Stimulated activated CD8-positive, alpha-beta memory T cell treated with anti-CD3 and anti-CD28 coated beads, Interleukin-2, amount 100 ng/mL, for 48 hours (primary cell): ENCODE measurements around the gene AP2M1.

ENCODE experiments used
- DNase-seq, 2 donors: peaks; one replicate each; pipeline ENCODE4 v3.0.0-alpha.2; 2020; ENCODE audit warnings: low read depth in 2 of 2

AP2M1 gene

DNA sequence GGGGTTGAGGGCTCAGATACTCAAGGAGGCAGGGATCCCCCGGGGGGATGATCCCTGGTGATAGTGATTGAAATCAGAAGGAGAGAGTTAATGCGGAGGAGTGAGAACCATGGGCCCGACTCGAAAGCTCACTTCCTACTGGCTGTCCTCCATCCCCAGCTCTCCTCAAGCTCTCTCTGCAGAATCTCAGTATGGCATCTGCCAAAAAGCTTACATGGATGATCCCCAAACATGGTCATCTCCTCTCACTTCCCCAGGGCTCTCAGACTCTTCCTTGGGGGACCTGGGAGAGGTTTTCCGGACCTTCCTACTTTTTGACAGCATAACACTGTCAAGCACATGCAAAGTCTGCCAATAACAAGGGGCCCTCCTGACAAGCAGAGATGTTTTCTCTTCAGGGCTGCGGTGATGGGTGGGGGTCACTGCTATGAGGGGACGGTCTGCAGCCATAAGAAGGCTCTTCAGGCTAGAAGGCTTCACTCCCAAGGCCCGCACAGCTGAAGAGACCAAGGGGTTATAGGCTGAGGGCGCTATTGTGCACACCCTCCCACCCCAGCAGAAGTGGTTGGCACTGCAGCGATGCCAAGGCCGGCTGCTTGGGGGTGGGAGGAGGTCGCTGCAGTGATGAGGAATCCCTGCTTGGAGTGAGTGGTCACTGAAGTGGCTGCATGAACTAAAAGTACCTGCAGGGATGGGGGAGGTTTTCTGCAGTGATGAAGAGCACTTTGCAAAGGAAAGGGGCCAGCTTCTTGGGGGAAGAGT is 53.9 kb downstream of the AP2M1 start:
- no peak for DNase-seq

DNA sequence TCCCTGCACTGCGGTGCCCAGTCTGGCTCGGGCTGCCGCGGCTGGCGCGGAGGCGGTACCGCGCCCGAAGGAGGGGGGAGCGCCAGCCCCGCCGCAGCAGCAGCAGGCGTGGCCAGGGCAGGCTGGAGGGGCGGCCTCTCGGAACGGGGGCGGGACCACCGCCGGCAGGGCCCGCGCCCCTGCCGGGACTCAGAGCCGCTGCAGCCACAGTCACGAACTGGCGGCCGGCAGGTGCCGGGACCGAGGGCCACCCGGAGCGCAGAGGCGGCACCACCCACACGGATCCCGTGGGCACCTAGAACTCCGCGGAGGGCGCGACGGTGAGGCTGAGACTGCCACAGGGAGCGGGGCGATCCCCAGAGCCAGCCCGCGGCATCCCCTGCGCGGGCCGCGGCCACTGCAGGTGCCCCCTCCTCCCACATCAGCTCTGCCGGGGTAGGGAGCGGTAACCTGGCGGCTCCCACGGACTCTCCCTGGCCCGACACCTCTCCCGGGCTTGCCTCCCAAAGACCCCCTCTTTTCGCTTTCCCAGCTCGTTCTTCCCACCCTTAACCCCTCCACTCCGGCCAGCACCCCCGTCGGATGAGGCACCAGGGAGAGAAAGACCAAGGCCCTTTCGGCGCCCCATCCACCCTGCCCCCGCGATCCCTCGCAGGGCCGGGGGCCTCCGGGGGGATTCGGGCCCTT is 54.9 kb downstream of the AP2M1 start, which contains the start of gene VWA5B2:
TSS of gene VWA5B2 (plus strand) at position 192 of the 687 bp plus-strand sequence. CDS start 944 bp downstream, outside the sequence.
- peak; percentile 60 to 67 for DNase-seq

DNA sequence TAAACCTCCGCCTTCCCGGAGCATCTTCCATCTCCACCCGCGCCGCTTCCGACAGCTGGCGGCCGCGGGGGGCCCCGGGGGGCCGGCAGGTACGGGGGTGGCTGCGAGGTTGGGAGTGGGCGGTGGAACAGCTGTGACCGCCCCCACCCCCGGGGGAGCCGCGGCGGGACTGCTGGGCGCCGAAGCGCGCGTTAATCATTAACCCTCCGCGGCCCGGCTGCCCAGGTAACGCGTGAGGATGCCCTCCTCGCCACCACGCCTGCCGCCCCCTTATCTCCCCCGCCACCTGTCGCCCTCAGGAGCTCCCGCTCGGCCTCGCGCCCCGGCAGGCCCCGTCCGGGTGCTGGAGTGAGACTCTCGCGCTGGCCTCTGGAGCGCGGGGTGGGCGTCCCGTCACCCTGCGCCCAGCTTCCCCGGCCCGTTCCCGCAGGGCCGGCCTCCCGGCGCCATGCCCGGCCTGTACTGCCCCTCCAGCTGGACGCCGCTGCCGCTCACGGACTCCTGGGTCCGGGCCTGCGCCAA is 55.5 kb downstream of the AP2M1 start:
- DNase-seq = no peak

DNA sequence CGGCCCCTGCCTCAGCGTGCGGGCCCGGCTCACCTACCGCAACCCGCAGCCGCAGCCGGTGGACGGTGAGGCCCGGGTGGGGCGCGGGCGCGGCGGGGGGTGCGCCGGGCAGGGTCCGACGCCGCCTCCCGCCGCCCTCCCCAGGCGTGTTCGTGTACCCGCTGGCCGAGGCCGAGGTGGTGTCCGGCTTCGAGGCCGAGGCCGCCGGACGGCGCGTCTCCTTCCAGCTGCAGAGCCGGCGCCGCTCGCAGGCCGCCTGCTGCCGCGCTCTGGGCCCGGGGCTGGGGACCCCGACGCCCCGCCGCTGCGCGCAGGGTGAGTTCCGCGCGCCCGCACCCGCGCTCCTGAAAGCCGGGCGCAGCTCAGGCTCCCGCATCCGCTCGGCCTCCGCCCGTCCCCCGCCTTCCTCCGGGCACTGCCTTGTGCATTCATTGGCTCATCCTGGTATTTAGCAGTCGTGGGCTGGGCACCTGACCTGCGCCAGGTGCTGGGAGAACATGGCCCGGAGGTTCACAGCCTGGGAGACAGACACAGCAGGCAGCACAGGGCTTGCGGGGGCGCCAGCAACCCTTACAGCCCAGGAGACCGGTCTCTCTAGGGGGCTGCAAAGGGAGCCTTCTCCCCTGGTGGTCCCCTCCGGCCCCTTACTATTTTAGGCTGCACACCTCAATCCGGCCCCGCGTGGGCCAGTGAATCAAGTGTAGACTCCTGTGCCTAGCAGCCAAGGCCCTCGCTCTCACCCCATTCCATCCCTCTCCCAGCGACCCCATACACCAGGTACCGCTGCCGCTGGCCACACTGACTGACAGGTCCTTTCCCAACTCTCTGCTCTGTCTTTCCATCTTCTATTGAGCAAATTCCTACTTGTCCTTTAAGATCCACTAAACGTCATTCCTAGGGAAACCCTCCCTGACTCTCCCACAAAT is 56.2 kb downstream of the AP2M1 start:
- no peak for DNase-seq

DNA sequence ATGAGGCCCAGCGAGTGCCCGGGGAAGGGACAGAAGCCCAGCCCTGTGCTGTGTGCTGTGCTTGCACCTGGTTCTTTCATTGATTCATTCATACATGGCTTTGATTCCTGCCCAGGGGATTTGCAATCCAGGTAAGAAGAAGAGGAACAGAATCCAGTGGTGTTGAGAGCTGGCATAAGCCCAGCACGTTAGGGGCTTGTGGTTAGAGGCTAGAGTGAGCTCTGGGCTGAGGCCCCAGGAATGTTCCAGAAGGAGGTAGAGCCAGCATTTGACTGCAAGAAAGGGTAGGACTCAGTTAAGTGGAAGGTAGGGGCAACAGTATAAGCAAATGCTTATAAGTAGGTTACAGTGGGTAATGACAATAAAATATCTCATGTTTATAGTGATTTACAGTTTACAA is 57.0 kb downstream of the AP2M1 start:
- no peak for DNase-seq

DNA sequence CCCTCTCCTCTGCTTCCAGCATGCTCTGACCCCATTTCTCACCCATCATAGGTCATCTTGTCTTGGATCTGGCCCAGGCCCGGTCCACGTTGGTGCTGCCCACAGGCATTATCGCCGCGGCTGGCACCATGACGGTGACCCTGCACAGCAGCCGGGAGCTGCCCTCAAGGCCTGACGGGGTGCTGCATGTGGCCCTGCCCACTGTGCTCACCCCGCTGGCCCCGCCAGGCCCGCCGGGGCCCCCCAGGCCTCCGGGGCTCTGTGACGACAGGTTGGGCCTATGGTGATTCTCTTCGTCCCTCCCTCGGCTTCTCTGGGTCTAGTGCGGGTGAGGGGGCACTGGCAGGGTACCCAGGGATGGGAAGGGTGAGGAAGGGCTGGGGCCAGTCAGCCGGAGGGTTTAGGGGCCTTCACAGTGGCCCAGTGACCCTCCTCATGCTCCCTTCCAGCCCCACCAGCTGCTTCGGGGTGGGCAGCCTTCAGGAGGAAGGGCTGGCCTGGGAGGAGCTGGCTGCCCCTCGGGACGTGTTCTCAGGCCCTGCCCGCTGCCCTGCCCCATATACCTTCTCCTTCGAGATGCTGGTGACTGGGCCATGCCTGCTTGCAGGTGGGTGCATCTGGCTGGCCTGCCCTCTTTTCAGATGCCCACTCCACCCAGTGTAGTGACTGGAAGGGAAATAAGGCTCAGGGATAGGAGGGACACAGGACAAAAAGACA is 58.6 kb downstream of the AP2M1 start:
- no peak for DNase-seq
